GM12891 (cell line): ENCODE data around the gene EPB41L2.

Source experiments
- DNase-seq: peaks from one replicate; pipeline ENCODE4 v3.0.0; 2011; ENCODE audit warnings: low spot score; ENCODE audit not compliant: insufficient read length
- FAIRE-seq: peaks from 2 replicates; lab custom pipeline; 2011; peaks lifted over from hg19 to GRCh38; lab: Jason Lieb, UNC
- PAX5 ChIP-seq: IDR thresholded peaks from 2 replicates; pipeline ENCODE4 v1.6.1; 2011; ENCODE audit warnings: low read length, moderate library complexity, mild to moderate bottlenecking; ENCODE audit not compliant: insufficient read depth, severe bottlenecking
- POLR2A ChIP-seq: IDR thresholded peaks from 2 replicates; pipeline ENCODE4 v1.6.1; 2011; ENCODE audit warnings: low read depth, low read length, control low read depth
- POLR2AphosphoS5 ChIP-seq: IDR thresholded peaks from 2 replicates; pipeline ENCODE4 v1.6.1; 2011; ENCODE audit warnings: low read depth, low read length, control low read depth
- POU2F2 ChIP-seq: IDR thresholded peaks from 2 replicates; pipeline ENCODE4 v1.6.1; 2011; ENCODE audit warnings: low read depth, mild to moderate bottlenecking, control low read depth, low read length, moderate library complexity
- SPI1 ChIP-seq: IDR thresholded peaks from 2 replicates; pipeline ENCODE4 v1.6.1; 2011; ENCODE audit warnings: low read depth, low read length, control low read depth
- TAF1 ChIP-seq: IDR thresholded peaks from 2 replicates; pipeline ENCODE4 v1.6.1; 2011; ENCODE audit warnings: low read depth, low read length, control low read depth

EPB41L2 gene

GRCh38 chr6:130965656-130966055 lies 97.4 kb downstream of the EPB41L2 start:
- no peak for DNase-seq
- no peak for FAIRE-seq
- no peak for TF ChIP-seq PAX5
- no peak for TF ChIP-seq POU2F2
- no peak for TF ChIP-seq SPI1
- TF ChIP-seq TAF1: no peak
- no peak for TF ChIP-seq POLR2A
- TF ChIP-seq POLR2AphosphoS5: no peak

GRCh38 chr6:130964808-130965604 lies 98.0 kb downstream of the EPB41L2 start:
- TF ChIP-seq TAF1 (no peak), PAX5 (no peak)
- DNase-seq: no peak
- no peak for FAIRE-seq

- DNase-seq: no peak
- FAIRE-seq: no peak
- TF ChIP-seq POLR2AphosphoS5 (no peak), PAX5 (no peak), POU2F2 (no peak), POLR2A (no peak), TAF1 (no peak), SPI1 (no peak)
Observed at GRCh38 chr6:130964289-130964688, 98.8 kb downstream of the EPB41L2 start.

- no peak for FAIRE-seq
- TF ChIP-seq POLR2AphosphoS5 (no peak), POLR2A (no peak), POU2F2 (no peak), PAX5 (no peak), SPI1 (no peak), TAF1 (no peak)
- DNase-seq: no peak
Observed at GRCh38 chr6:130962966-130963365, 100.1 kb downstream of the EPB41L2 start.

- DNase-seq (no peak), FAIRE-seq (no peak)
- TF ChIP-seq PAX5 (no peak), POU2F2 (no peak), POLR2AphosphoS5 (no peak), POLR2A (no peak), TAF1 (no peak), SPI1 (no peak)
Observed at GRCh38 chr6:130961148-130961547, 101.9 kb downstream of the EPB41L2 start.

- TF ChIP-seq POLR2AphosphoS5: no peak
- TF ChIP-seq TAF1: no peak
- TF ChIP-seq PAX5: no peak
- TF ChIP-seq POLR2A: no peak
- TF ChIP-seq POU2F2: no peak
- TF ChIP-seq SPI1: no peak
- DNase-seq (no peak), FAIRE-seq (no peak)
Observed at GRCh38 chr6:130959951-130960350, 103.1 kb downstream of the EPB41L2 start.

- TF ChIP-seq PAX5 (no peak), POLR2A (no peak), POLR2AphosphoS5 (no peak), TAF1 (no peak)
- FAIRE-seq: no peak
- DNase-seq: no peak
Observed at GRCh38 chr6:130958468-130958867, 104.6 kb downstream of the EPB41L2 start.

- DNase-seq (no peak), FAIRE-seq (no peak)
- no peak for TF ChIP-seq POLR2A
- TF ChIP-seq POLR2AphosphoS5: no peak
- no peak for TF ChIP-seq SPI1
- TF ChIP-seq TAF1: no peak
- TF ChIP-seq PAX5: no peak
- no peak for TF ChIP-seq POU2F2
Observed at GRCh38 chr6:130955755-130956154, 107.3 kb downstream of the EPB41L2 start.

- TF ChIP-seq POLR2AphosphoS5 (no peak), TAF1 (no peak), POLR2A (no peak), SPI1 (no peak), POU2F2 (no peak), PAX5 (no peak)
- FAIRE-seq (no peak), DNase-seq (no peak)
Observed at GRCh38 chr6:130949553-130949952, 113.5 kb downstream of the EPB41L2 start.

- TF ChIP-seq POLR2A: no peak
- TF ChIP-seq POU2F2: no peak
- no peak for TF ChIP-seq POLR2AphosphoS5
- TF ChIP-seq SPI1: no peak
- no peak for TF ChIP-seq TAF1
- no peak for TF ChIP-seq PAX5
- no peak for FAIRE-seq
- DNase-seq: no peak
Observed at GRCh38 chr6:130947464-130947863, 115.6 kb downstream of the EPB41L2 start.
